NCI-H526 treated with DMSO at 0.1 percent for 48 hours (cell line): Measurements from ENCODE around the gene MLX.
"Not testable (repeated sequence)": the region's sequence is repeated elsewhere in the genome, so short reads cannot be mapped to it uniquely, and the experiment has no call there.

Source experiments
- DNase-seq: peaks from one replicate; lab custom pipeline; 2025; lab: John Stamatoyannopoulos, UW

MLX gene

DNA sequence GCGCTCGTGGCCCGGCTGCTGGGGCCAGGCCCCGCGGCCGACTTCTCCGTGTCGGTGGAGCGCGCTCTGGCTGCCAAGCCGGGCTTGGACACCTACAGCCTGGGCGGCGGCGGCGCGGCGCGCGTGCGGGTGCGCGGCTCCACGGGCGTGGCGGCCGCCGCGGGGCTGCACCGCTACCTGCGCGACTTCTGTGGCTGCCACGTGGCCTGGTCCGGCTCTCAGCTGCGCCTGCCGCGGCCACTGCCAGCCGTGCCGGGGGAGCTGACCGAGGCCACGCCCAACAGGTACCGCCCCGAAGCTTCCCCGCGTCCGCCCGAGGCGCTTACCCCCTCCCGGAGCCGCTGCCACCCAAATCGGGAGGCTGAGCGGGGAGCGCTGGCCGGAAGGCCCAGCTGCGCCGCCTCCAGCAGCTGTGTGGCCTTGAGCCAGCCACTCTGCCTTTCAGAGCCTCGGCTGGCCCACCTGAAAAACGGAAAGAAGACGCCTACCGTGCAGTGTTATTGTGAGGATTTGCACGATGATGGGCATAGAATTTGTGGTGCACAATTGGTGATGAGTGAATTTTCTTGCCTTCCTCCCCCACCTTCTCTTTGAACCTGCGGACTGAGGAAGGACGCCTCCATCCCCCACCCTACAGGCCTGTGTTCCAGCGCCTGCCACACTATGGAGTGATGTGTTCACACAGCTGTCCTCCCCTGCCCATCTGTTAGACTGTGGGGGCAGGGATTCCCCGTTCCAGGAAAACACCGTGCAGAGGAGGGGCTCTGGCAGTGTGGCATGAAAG lies 30.3 kb upstream of the MLX start:
- DNase-seq = peak; percentile 54

DNA sequence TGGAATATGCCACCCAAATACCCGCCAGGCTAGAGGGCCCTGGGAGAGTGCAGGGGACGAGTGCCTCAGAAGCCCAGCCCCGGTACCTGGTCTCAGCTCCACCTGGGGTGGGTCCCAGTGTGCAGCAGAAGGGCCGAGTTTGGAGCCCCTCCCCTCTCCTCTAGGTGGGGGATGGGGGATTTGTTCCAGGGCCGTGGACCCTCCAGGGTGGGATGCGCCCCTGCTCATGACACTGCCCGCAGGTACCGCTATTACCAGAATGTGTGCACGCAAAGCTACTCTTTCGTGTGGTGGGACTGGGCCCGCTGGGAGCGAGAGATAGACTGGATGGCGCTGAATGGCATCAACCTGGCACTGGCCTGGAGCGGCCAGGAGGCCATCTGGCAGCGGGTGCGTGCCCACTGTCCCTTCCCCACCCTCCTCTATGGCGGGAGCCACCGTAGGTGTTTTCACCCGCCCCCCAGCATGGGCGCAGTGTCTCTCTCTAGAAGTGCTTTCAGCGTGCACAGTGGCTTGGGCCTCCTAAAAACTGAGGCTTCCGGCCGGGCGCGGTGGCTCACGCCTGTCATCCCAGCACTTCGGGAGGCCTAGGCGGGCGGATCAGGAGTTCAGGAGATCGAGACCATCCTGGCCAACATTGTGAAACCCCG lies 29.6 kb upstream of the MLX start:
- DNase-seq = no peak

DNA sequence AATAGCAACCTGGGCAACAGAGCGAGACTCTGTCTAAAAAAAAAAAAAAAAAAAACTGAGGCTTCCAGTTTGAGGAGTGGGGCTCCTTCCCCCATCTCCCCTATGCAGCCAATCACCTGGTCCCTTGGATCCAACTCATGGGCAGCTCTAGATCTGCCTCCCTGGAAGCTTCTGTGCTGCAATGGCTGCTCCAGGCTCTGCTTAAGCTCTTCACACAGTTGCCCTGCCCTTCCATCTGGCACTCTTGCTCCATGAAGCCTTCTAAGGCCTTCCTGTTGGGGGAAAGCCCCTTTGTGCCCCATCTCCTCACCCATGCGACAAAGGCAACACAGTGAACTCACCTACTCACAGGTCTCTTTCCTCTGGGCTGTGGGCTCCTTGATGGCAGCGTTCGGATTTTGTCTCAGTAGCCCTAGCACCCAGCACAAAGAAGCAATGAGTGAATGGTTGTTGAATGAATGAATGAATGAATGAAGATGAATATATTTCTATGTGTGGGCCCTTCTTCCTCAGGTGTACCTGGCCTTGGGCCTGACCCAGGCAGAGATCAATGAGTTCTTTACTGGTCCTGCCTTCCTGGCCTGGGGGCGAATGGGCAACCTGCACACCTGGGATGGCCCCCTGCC lies 29.0 kb upstream of the MLX start:
- no peak for DNase-seq

- DNase-seq = no peak
These were observed 28.4 kb upstream of the MLX start for GRCh38 chr17:42538482-42538881.

DNA sequence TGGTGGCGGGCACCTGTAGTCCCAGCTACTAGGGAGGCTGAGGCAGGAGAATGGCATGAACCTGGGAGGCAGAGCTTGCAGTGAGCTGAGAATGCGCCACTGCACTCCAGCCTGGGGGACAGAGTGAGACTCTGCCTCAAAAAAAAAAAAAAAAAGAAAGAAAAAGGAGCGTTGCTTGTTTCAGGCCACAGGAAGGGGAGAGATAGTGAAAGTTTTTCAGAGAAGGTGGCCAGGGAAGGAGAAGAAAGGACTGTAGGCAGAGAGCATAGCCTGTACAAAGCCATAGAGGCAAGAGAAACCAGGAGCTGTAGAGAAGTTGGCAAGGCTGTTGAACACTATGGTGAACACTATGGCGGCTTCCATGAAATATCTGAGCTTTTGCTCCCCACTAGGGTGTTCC lies 26.3 kb upstream of the MLX start:
- DNase-seq = not testable (repeated sequence)

- no peak for DNase-seq
These were observed 25.7 kb upstream of the MLX start for GRCh38 chr17:42541041-42541833.

DNA sequence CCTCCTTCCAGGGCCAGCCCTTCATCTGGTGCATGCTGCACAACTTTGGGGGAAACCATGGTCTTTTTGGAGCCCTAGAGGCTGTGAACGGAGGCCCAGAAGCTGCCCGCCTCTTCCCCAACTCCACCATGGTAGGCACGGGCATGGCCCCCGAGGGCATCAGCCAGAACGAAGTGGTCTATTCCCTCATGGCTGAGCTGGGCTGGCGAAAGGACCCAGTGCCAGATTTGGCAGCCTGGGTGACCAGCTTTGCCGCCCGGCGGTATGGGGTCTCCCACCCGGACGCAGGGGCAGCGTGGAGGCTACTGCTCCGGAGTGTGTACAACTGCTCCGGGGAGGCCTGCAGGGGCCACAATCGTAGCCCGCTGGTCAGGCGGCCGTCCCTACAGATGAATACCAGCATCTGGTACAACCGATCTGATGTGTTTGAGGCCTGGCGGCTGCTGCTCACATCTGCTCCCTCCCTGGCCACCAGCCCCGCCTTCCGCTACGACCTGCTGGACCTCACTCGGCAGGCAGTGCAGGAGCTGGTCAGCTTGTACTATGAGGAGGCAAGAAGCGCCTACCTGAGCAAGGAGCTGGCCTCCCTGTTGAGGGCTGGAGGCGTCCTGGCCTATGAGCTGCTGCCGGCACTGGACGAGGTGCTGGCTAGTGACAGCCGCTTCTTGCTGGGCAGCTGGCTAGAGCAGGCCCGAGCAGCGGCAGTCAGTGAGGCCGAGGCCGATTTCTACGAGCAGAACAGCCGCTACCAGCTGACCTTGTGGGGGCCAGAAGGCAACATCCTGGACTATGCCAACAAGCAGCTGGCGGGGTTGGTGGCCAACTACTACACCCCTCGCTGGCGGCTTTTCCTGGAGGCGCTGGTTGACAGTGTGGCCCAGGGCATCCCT lies 23.5 kb upstream of the MLX start:
- DNase-seq = no peak

GRCh38 chr17:42544874-42545283 lies 22.0 kb upstream of the MLX start:
- DNase-seq = no peak

GRCh38 chr17:42545755-42546505 lies 21.0 kb upstream of the MLX start:
- not testable (repeated sequence) for DNase-seq

DNA sequence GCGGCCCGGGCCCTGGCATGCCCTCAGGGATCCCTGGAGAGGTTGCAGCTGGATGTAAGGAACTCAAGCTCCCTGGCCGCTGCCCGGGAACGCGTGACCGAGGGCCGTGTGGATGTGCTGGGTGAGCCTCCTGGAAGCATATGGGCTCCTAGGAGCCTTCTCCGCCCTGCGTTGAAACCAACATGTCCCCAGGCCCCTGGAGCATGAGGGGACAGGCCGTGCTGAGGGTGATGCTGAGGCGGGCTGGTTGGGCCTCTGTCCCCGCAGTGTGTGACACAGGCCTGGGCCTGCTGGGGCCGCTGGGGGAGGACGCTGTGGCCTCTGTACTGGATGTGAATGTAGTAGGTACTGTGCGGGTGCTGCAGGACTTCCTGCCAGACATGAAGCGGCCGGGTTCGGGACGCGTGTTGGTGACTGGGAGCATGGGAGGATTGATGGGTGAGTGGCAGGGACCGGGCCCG lies 19.9 kb upstream of the MLX start:
- no peak for DNase-seq

DNA sequence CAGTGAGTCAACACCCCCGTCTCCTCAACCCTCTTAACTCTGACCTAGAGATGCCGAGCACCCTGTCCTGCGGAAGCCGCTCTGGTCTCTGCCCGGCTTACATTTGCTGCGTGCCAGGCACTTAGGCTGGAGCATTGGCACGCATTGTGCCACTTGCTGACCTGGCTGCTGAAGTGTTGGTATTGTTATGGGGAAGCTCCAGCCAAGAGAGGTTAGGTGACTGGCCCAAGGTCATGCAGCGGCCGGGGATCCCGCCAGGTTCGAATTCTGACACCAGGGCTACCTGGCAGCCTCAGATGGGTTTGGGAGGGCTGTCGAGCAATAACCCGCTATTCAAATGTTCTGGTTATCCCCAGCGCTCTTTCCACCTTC lies 19.2 kb upstream of the MLX start:
- DNase-seq = no peak

- peak; percentile 64 for DNase-seq
These were observed 18.6 kb upstream of the MLX start for GRCh38 chr17:42548070-42548837.

DNA sequence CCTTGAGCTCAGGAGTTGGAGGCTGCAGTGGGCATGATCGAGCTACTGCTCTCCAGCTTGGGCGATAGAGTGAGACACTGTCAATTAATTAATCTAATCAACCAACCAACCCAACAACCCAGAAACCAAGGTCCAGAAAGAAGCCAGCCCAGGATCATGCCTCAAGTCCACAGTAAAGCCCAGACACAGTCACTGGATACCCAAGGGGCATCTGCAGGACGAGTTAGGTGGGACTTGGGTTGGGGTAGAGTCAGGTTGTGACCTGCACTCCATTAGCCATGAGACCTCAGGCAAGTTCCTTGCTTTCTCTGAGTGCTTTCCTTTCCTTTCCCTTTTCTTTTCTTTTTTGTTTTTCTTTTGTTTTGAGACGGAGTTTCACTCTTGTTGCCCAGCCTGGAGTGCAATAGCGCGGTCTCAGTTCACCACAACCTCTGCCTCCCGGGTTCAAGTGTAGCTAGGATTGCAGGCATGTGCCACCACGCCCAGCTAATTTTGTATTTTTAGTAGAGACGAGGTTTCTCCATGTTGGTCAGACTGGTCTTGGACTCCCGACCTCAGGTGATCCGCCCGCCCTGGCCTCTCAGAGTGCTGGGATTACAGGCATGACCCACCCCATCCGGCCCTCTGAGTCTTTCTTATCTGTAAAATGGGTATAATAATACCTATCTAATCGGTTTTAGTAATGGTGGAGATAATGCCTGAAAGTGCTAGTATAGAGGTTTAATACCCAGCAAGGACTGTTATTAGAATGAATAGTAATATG lies 17.7 kb upstream of the MLX start:
- no peak for DNase-seq

- not testable (repeated sequence) for DNase-seq
These were observed 14.2 kb upstream of the MLX start, which contains the start of gene HSD17B1 for GRCh38 chr17:42552736-42553135. HSD17B1 (plus strand) TSS chr17:42552923; CDS start chr17:42552934, 11 bp downstream.

DNA sequence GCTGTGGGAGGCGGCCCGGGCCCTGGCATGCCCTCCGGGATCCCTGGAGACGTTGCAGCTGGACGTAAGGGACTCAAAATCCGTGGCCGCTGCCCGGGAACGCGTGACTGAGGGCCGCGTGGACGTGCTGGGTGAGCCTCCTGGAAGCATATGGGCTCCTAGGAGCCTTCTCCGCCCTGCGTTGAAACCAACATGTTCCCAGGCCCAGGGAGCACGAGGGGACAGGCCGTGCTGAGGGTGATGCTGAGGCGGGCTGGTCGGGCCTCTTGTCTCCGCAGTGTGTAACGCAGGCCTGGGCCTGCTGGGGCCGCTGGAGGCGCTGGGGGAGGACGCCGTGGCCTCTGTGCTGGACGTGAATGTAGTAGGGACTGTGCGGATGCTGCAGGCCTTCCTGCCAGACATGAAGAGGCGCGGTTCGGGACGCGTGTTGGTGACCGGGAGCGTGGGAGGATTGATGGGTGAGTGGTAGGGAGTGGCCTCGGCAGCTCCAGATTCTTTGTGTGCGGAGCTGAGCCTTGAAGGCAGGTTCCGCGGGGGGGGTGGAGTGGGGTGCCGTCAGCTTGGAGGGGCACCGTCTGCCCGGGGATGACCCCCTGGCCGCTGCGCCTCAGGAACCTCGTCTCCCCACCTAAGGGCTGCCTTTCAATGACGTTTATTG lies 13.6 kb upstream of the MLX start:
- no peak for DNase-seq

DNA sequence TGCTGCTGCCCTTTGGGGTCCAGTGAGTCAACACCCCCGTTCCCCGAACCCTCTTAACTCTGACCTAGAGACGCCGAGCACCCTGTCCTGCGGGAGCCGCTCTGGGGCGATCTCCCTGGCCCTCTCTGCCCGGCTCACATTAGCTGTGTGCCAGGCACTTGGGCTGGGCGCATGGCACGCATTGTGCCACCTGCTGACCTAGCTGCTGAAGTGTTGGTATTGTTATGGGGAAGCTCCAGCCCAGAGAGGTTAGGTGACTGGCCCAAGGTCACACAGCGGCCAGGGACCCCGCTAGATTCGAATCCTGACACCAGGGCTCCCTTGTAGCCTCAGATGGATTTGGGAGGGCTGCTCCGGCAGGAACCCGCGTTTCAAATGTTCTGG lies 13.0 kb upstream of the MLX start:
- no peak for DNase-seq

GRCh38 chr17:42554250-42555121 lies 12.4 kb upstream of the MLX start:
- peak; percentile 56 for DNase-seq
